ENCODE results near the gene UGT1A4. TPM values are rescaled to one million over a fixed set of nuclear protein-coding genes. Genes with fewer than 3 reads are reported as not detected.

The UGT1A4 gene
- total and polyA plus RNA-seq, 10 of the 15 experiments (the other 5 are each of a cell fraction or from before 2014, with no cell fraction given), result not detected

- POLR2A ChIA-PET, result no interaction called here
- Histone ChIP-seq H3K4me2 (ENCODE audit: control insufficient read depth, insufficient read depth) (no peak overlapping the region), H3K4me1 (ENCODE audit: control insufficient read depth, insufficient read depth, low read length) (no peaks in the 10 kb centered on the region), H3K79me2 (ENCODE audit: control insufficient read depth, insufficient read depth, low read length) (no peaks in the 10 kb centered on the region), H3K27ac (ENCODE audit: control insufficient read depth, insufficient read depth) (no peak overlapping the region), H3K9me3 (replicated peaks; ENCODE audit: control insufficient read depth, insufficient read depth, low read length) (no peaks in the 10 kb centered on the region), H3K36me3 (ENCODE audit: control insufficient read depth in 2 of 2, insufficient read depth in 2 of 2, low read length in 1 of 2) (no peaks in the 10 kb centered on the region), H2AFZ (ENCODE audit: control insufficient read depth, low read depth, low read length) (no peak overlapping the region), H3K27me3 (replicated peaks in 1 of 2; ENCODE audit: control insufficient read depth in 2 of 2, insufficient read depth in 2 of 2, low read length in 1 of 2) (no peaks in the 10 kb centered on the region; a peak in 3 of 4 replicates), H3K4me3 (no peak overlapping the region), H4K20me1 (ENCODE audit: control insufficient read depth, insufficient read depth) (no peaks in the 10 kb centered on the region), H3K9ac (ENCODE audit: control insufficient read depth, insufficient read depth, low read length) (no peak overlapping the region)
- BruUV-seq (replicated peaks), result no TSS peak
- TF ChIP-seq HCFC1 (IDR thresholded peaks at IDR 0.05; ENCODE audit: low read length) (no peak), MXI1 (IDR thresholded peaks at IDR 0.05; ENCODE audit: low read depth, low read length) (no peak), SREBF2 (IDR thresholded peaks at IDR 0.05; ENCODE audit: low read length) (no peak), USF2 (IDR thresholded peaks at IDR 0.05; ENCODE audit: borderline replicate concordance, low read depth, low read length) (no peak), NFYB (IDR thresholded peaks at IDR 0.05; ENCODE audit: insufficient read depth, low read depth, low read length) (no peak), SREBF1 (IDR thresholded peaks at IDR 0.05; ENCODE audit: low read length) (no peak), CHD4 (IDR thresholded peaks at IDR 0.05) (no peak), PBX3 (IDR thresholded peaks at IDR 0.05; ENCODE audit: insufficient replicate concordance, low read depth, low read length) (no peak), HSF1 (IDR thresholded peaks at IDR 0.05; ENCODE audit: low read depth, low read length) (no peak), MLLT1 (IDR thresholded peaks at IDR 0.05) (no peak), ZBTB11 (CRISPR knock-in tag; IDR thresholded peaks at IDR 0.05) (no peak), SUPT20H (IDR thresholded peaks at IDR 0.05; ENCODE audit: borderline replicate concordance, control insufficient read depth, low read depth, low read length) (no peak), FOXK2 (IDR thresholded peaks at IDR 0.05) (no peak), ZBED1 (IDR thresholded peaks at IDR 0.05; ENCODE audit: borderline replicate concordance) (no peak)
- CTCF ChIA-PET, result no interaction called here
- SMC1A ChIA-PET (ENCODE audit: uncharacterized antibody, unreplicated experiment), result interaction anchor here (1.0 kb wide), 1 partner anchor 9 kb away, joined by 3 read pairs; no protein-coding TSS in a partner anchor
- no peak for DNase-seq (ENCODE audit: low read depth, low spot score)
- intact Hi-C loops (cut with micrococcal nuclease; ENCODE audit: unreplicated experiment), result no loop called here
- in situ Hi-C loops (cut with MboI), result no loop called here
- RAD21 ChIA-PET (ENCODE audit: unreplicated experiment), result no interaction called here
- no peak for ATAC-seq
- WGBS (ENCODE audit: insufficient coverage, insufficient replicate concordance, low lambda C conversion rate, missing lambda C conversion rate), result 34% methylated on average over 6 of the region's 6 CpGs
- no peak for FAIRE-seq
These were observed 102.2 kb downstream of the UGT1A4 start for GRCh38 chr2:233820774-233821105.

All from GM12878 (cell line).